ENCODE measurements around the gene TLE4.

- TF ChIP-seq CTCF (conservative IDR thresholded peaks at IDR 0.05) (no peak), ZFX (IDR thresholded peaks at IDR 0.05) (no peak)
These were observed 12.9 kb downstream of the TLE4 start for GRCh38 chr9:79584655-79584982.

Measured in C4-2B (cell line).